Measurements from ENCODE around the gene HNRNPM.

- TF ChIP-seq, protein P1, sequence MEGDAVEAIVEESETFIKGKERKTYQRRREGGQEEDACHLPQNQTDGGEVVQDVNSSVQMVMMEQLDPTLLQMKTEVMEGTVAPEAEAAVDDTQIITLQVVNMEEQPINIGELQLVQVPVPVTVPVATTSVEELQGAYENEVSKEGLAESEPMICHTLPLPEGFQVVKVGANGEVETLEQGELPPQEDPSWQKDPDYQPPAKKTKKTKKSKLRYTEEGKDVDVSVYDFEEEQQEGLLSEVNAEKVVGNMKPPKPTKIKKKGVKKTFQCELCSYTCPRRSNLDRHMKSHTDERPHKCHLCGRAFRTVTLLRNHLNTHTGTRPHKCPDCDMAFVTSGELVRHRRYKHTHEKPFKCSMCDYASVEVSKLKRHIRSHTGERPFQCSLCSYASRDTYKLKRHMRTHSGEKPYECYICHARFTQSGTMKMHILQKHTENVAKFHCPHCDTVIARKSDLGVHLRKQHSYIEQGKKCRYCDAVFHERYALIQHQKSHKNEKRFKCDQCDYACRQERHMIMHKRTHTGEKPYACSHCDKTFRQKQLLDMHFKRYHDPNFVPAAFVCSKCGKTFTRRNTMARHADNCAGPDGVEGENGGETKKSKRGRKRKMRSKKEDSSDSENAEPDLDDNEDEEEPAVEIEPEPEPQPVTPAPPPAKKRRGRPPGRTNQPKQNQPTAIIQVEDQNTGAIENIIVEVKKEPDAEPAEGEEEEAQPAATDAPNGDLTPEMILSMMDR (IDR thresholded peaks at IDR 0.05): no peak
- no peak for TF ChIP-seq POLR2A (IDR thresholded peaks at IDR 0.05; ENCODE audit: low read depth)
Measured at GRCh38 chr19:8481201-8481600, 36.4 kb downstream of the HNRNPM start.

Measured in esophagus muscularis mucosa (tissue), 3 donors.